ENCODE results near the gene BTN2A1.

GRCh38 chr6:26486358-26486757, 28.6 kb downstream of the BTN2A1 start:
- TF ChIP-seq CTCF (IDR thresholded peaks at IDR 0.05) (no peak), POLR2AphosphoS5 (IDR thresholded peaks at IDR 0.05) (no peak), POLR2A (IDR thresholded peaks at IDR 0.05) (no peak)
